ENCODE measurements around the gene SLC45A1.

The SLC45A1 gene

DNA sequence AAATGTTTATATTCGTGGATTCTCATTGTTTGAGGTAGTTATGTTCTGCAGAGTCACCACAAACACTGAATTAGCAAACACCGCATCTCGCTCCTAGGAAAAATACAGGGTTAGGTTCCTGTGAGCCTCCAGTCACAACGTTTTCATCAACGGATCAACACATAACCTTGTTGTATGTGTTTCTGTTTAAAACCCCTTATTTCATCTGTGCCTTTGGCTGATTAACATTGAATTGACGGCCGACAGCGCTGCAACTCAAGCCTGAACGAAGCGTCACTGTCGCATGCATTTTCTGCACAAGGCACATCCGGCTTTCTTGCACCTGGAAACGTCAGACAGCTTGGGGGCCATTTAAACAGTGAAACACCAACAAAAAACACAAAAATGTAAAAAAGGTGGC, 8.4 kb downstream of the SLC45A1 start:
- TF ChIP-seq, protein P1, sequence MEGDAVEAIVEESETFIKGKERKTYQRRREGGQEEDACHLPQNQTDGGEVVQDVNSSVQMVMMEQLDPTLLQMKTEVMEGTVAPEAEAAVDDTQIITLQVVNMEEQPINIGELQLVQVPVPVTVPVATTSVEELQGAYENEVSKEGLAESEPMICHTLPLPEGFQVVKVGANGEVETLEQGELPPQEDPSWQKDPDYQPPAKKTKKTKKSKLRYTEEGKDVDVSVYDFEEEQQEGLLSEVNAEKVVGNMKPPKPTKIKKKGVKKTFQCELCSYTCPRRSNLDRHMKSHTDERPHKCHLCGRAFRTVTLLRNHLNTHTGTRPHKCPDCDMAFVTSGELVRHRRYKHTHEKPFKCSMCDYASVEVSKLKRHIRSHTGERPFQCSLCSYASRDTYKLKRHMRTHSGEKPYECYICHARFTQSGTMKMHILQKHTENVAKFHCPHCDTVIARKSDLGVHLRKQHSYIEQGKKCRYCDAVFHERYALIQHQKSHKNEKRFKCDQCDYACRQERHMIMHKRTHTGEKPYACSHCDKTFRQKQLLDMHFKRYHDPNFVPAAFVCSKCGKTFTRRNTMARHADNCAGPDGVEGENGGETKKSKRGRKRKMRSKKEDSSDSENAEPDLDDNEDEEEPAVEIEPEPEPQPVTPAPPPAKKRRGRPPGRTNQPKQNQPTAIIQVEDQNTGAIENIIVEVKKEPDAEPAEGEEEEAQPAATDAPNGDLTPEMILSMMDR (IDR thresholded peaks at IDR 0.05; ENCODE audit: insufficient read depth, low read depth, low read length, missing control alignments), result no peak
- H3K4me3 ChIP-seq (ENCODE audit: low read length), result no peak overlapping the region
- DNase-seq (ENCODE audit: low read depth), result no peak

DNA sequence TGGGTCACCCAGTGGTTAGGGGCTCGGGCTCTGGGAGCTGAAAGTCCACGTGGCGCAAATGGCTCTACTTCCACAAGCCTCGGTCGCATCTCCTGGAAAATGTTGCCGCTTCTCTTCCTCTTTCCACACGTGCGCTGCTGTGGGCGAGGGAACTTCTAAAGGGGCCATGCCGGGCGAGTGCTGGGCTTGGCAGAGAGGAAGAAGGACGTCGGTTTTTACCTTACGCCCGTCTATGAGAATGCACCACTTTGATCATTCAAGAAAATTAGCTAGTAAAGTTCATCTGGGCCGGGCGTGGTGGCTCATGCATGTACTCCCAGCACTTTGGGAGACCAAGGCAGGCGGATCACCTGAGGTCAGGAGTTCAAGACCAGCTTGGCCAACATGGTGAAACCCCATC, 10.4 kb downstream of the SLC45A1 start:
- TF ChIP-seq, protein P1 (IDR thresholded peaks at IDR 0.05; ENCODE audit: insufficient read depth, low read depth, low read length, missing control alignments), result no peak
- DNase-seq (ENCODE audit: low read depth), result no peak

GRCh38 chr1:8329439-8329838, 11.5 kb downstream of the SLC45A1 start:
- TF ChIP-seq, protein P1 (IDR thresholded peaks at IDR 0.05; ENCODE audit: insufficient read depth, low read depth, low read length, missing control alignments), result no peak
- H3K4me3 ChIP-seq (ENCODE audit: low read length), result no peak overlapping the region
- no peak for DNase-seq (ENCODE audit: low read depth)

More for the DNA sequence above, 10.4 kb downstream of the SLC45A1 start:
- H3K4me3 ChIP-seq (ENCODE audit: low read length), result no peak overlapping the region

GRCh38 chr1:8329858-8330257, 11.9 kb downstream of the SLC45A1 start:
- DNase-seq (ENCODE audit: low read depth), result no peak
- H3K4me3 ChIP-seq (ENCODE audit: low read length), result no peak overlapping the region
- TF ChIP-seq, protein P1 (IDR thresholded peaks at IDR 0.05; ENCODE audit: insufficient read depth, low read depth, low read length, missing control alignments), result no peak

DNA sequence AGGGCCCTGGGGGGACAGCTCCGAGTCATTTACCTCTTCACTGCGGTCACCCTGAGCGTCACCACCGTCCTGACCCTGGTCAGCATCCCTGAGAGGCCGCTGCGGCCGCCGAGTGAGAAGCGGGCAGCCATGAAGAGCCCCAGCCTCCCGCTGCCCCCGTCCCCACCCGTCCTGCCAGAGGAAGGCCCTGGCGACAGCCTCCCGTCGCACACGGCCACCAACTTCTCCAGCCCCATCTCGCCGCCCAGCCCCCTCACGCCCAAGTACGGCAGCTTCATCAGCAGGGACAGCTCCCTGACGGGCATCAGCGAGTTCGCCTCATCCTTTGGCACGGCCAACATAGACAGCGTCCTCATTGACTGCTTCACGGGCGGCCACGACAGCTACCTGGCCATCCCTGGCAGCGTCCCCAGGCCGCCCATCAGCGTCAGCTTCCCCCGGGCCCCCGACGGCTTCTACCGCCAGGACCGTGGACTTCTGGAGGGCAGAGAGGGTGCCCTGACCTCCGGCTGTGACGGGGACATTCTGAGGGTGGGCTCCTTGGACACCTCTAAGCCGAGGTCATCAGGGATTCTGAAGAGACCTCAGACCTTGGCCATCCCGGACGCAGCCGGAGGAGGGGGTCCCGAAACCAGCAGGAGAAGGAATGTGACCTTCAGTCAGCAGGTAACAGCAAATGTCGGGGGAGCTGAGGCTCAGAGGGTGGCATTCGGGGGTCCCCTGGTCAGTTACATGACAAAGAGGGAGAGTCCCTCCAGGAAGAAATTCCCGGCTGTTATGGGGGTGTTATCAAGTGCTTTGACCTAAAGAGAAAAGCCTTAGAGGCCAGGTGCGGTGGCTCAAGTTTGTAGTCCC, 12.6 kb downstream of the SLC45A1 start:
- DNase-seq (ENCODE audit: low read depth), result no peak
- TF ChIP-seq, protein P1 (IDR thresholded peaks at IDR 0.05; ENCODE audit: insufficient read depth, low read depth, low read length, missing control alignments), result no peak
- H3K4me3 ChIP-seq (ENCODE audit: low read length), result no peak overlapping the region

DNA sequence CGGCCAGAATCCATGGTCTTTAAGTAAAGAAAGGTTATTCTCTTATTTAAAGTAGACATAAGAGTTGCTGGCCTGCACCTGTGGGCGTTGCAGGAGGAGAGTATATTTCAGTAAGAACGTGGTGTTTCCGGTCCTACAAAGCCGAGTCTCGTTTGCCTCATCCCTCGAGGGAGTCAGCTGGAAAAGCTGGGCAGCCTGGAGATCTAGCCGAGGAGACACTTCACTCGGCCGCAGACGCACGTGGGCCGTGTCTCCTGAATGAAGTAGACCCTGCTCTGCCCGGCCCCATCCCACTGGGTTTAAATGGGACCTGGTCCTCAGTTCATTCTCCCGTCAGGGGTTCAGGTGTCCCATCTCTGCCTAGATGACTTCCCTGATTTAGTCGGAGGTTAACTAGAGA, 14.9 kb downstream of the SLC45A1 start:
- DNase-seq (ENCODE audit: low read depth), result no peak
- TF ChIP-seq, protein P1 (IDR thresholded peaks at IDR 0.05; ENCODE audit: insufficient read depth, low read depth, low read length, missing control alignments), result no peak
- no peak overlapping the region for H3K4me3 ChIP-seq (ENCODE audit: low read length)
